ENCODE data around the gene TMEM163.

The TMEM163 gene

DNA sequence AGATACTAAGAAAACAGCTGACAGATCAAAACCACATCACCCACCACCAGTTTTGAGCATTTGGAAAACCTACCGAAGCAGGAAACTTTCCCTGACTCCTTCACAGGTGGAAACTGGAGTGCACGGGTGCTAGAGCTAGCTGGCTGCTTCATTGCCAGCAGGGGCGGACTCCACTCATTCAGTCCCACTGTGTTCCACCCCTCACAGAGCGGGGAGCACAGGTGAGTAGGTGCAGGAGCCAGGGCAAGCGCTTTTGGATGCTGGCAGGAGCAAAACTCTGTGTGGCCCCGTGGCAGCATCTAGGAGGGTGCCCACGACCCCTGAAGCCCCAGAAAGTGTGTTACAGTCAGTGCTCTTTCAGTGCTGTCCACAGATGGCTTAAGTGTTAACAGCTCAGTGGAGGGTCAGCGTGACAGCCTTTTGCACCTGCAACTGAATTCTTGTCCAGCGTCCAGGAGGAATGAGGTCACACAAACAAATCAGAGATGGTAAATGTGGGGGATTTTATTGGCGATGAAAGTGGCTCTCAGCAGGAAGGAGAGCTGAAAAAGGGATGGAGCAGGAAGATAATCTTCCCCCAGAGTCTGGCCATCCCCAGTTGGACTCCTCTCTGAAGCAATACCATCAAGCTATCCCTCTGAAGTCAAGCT, 71.1 kb downstream of the TMEM163 start:
- no peaks in the 10 kb centered on the region for H3K36me3 ChIP-seq (ENCODE audit: insufficient read depth, low read length)
- no peak overlapping the region for H3K27ac ChIP-seq (ENCODE audit: low read depth, low read length, poor library complexity, severe bottlenecking)
- H3K9ac ChIP-seq (ENCODE audit: low read length) = no peak overlapping the region
- H3K4me2 ChIP-seq (ENCODE audit: low read length) = no peak overlapping the region
- no peak overlapping the region for H2AFZ ChIP-seq (ENCODE audit: low read length)
- TF ChIP-seq, protein P1, sequence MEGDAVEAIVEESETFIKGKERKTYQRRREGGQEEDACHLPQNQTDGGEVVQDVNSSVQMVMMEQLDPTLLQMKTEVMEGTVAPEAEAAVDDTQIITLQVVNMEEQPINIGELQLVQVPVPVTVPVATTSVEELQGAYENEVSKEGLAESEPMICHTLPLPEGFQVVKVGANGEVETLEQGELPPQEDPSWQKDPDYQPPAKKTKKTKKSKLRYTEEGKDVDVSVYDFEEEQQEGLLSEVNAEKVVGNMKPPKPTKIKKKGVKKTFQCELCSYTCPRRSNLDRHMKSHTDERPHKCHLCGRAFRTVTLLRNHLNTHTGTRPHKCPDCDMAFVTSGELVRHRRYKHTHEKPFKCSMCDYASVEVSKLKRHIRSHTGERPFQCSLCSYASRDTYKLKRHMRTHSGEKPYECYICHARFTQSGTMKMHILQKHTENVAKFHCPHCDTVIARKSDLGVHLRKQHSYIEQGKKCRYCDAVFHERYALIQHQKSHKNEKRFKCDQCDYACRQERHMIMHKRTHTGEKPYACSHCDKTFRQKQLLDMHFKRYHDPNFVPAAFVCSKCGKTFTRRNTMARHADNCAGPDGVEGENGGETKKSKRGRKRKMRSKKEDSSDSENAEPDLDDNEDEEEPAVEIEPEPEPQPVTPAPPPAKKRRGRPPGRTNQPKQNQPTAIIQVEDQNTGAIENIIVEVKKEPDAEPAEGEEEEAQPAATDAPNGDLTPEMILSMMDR (IDR thresholded peaks at IDR 0.05; ENCODE audit: low read length) = no peak
- TF ChIP-seq EZH2 (IDR thresholded peaks at IDR 0.05; ENCODE audit: borderline replicate concordance, low read length) = no peak
- H3K79me2 ChIP-seq (ENCODE audit: insufficient read depth, low read length) = no peaks in the 10 kb centered on the region
- H3K4me3 ChIP-seq (ENCODE audit: low read depth, low read length, poor library complexity, severe bottlenecking) = no peak overlapping the region
- H4K20me1 ChIP-seq (ENCODE audit: insufficient read depth, low read length) = no peaks in the 10 kb centered on the region
- H3K9me2 ChIP-seq (ENCODE audit: low read depth, low read length) = no peaks in the 10 kb centered on the region
- H3K4me1 ChIP-seq (ENCODE audit: insufficient read depth, low read length, severe bottlenecking) = no peaks in the 10 kb centered on the region
- no peaks in the 10 kb centered on the region for H3K27me3 ChIP-seq (ENCODE audit: insufficient read depth, low read length)
- H3K9me3 ChIP-seq (ENCODE audit: low read length) = no peaks in the 10 kb centered on the region
- no peaks in the 10 kb centered on the region for H3F3A ChIP-seq (ENCODE audit: insufficient read depth, low read length)

DNA sequence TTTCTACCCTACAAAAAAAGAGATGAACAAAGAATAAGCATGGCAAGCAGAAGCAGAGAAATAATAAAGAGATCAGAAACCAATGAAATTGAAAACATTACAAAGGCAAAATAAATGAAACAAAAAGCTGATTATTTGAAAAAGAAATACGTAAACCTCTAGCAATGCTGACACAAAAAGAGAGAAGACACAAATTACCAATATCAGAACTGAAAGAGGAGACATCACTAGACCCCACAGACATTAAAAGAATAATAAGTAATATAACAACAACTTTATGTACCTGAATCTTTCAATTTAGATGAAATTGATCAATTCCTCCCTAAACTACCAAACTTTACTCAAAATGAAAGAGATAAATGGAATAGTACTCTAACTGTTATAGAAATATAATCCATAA, 75.9 kb downstream of the TMEM163 start:
- H3K4me2 ChIP-seq (ENCODE audit: low read length) = no peak overlapping the region
- H4K20me1 ChIP-seq (ENCODE audit: insufficient read depth, low read length) = no peaks in the 10 kb centered on the region
- H3K27me3 ChIP-seq (ENCODE audit: insufficient read depth, low read length) = no peaks in the 10 kb centered on the region
- no peaks in the 10 kb centered on the region for H3K36me3 ChIP-seq (ENCODE audit: insufficient read depth, low read length)
- H3K4me1 ChIP-seq (ENCODE audit: insufficient read depth, low read length, severe bottlenecking) = no peaks in the 10 kb centered on the region
- TF ChIP-seq EZH2 (IDR thresholded peaks at IDR 0.05; ENCODE audit: borderline replicate concordance, low read length) = no peak
- TF ChIP-seq, protein P1 (IDR thresholded peaks at IDR 0.05; ENCODE audit: low read length) = no peak
- H3K27ac ChIP-seq (ENCODE audit: low read depth, low read length, poor library complexity, severe bottlenecking) = no peak overlapping the region
- no peak overlapping the region for H3K4me3 ChIP-seq (ENCODE audit: low read depth, low read length, poor library complexity, severe bottlenecking)
- H2AFZ ChIP-seq (ENCODE audit: low read length) = no peak overlapping the region
- no peaks in the 10 kb centered on the region for H3F3A ChIP-seq (ENCODE audit: insufficient read depth, low read length)
- H3K9ac ChIP-seq (ENCODE audit: low read length) = no peak overlapping the region
- H3K9me2 ChIP-seq (ENCODE audit: low read depth, low read length) = no peaks in the 10 kb centered on the region
- H3K9me3 ChIP-seq (ENCODE audit: low read length) = no peaks in the 10 kb centered on the region
- no peaks in the 10 kb centered on the region for H3K79me2 ChIP-seq (ENCODE audit: insufficient read depth, low read length)

DNA sequence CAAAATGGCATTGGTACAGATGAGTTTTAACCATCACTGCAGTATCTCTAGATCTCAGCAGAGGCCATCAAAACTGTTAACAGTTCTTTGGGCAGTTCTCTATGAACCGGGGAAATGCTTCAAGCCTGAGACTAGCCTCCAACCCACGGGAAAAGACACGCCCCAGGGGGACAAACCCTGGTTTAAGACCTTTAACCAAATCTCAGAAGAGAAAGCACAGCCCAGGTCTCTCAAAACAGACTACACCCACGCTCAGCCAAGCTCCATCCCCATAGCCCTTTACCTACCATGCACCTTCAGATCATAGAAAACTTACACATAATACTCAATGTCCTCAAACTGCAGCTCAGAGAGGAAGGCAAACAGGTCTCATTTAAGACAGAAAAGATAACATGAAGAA, 78.3 kb downstream of the TMEM163 start:
- Histone ChIP-seq H2AFZ (ENCODE audit: low read length) (no peak overlapping the region), H4K20me1 (ENCODE audit: insufficient read depth, low read length) (no peaks in the 10 kb centered on the region), H3K27me3 (ENCODE audit: insufficient read depth, low read length) (no peaks in the 10 kb centered on the region), H3K79me2 (ENCODE audit: insufficient read depth, low read length) (no peaks in the 10 kb centered on the region), H3K9me2 (ENCODE audit: low read depth, low read length) (no peaks in the 10 kb centered on the region), H3K4me2 (ENCODE audit: low read length) (no peak overlapping the region), H3K27ac (ENCODE audit: low read depth, low read length, poor library complexity, severe bottlenecking) (no peak overlapping the region), H3K4me1 (ENCODE audit: insufficient read depth, low read length, severe bottlenecking) (no peaks in the 10 kb centered on the region), H3K9me3 (ENCODE audit: low read length) (no peaks in the 10 kb centered on the region), H3K36me3 (ENCODE audit: insufficient read depth, low read length) (no peaks in the 10 kb centered on the region), H3K4me3 (ENCODE audit: low read depth, low read length, poor library complexity, severe bottlenecking) (no peak overlapping the region), H3K9ac (ENCODE audit: low read length) (no peak overlapping the region), H3F3A (ENCODE audit: insufficient read depth, low read length) (no peaks in the 10 kb centered on the region)
- no peak for TF ChIP-seq EZH2 (IDR thresholded peaks at IDR 0.05; ENCODE audit: borderline replicate concordance, low read length)
- TF ChIP-seq, protein P1 (IDR thresholded peaks at IDR 0.05; ENCODE audit: low read length) = no peak

All from OCI-LY1 (cell line).